Measurements from ENCODE around the gene AOPEP.

The AOPEP gene

GRCh38 chr9:95030344-95030743, 303.8 kb downstream of the AOPEP start:
- no peak for TF ChIP-seq CTCF (IDR thresholded peaks at IDR 0.05; ENCODE audit: low read depth, low read length)
- no peak overlapping the region for H3K4me3 ChIP-seq (ENCODE audit: low read depth, low read length)

GRCh38 chr9:95030920-95031642, 304.6 kb downstream of the AOPEP start:
- no peak for TF ChIP-seq CTCF (IDR thresholded peaks at IDR 0.05; ENCODE audit: low read depth, low read length)
- no peak overlapping the region for H3K4me3 ChIP-seq (ENCODE audit: low read depth, low read length)

GRCh38 chr9:95031711-95032461, 305.4 kb downstream of the AOPEP start:
- TF ChIP-seq CTCF (IDR thresholded peaks at IDR 0.05; ENCODE audit: low read depth, low read length): no peak
- H3K4me3 ChIP-seq (ENCODE audit: low read depth, low read length): no peak overlapping the region

- TF ChIP-seq CTCF (IDR thresholded peaks at IDR 0.05; ENCODE audit: low read depth, low read length): no peak
Observed at GRCh38 chr9:95032580-95033341, 306.3 kb downstream of the AOPEP start.

GRCh38 chr9:95035846-95036245, 309.3 kb downstream of the AOPEP start:
- no peak overlapping the region for H3K4me3 ChIP-seq (ENCODE audit: low read depth, low read length)
- TF ChIP-seq CTCF (IDR thresholded peaks at IDR 0.05; ENCODE audit: low read depth, low read length): no peak

More at GRCh38 chr9:95032580-95033341, 306.3 kb downstream of the AOPEP start:
- no peak overlapping the region for H3K4me3 ChIP-seq (ENCODE audit: low read depth, low read length)

GRCh38 chr9:95036676-95037075, 310.2 kb downstream of the AOPEP start:
- no peak for TF ChIP-seq CTCF (IDR thresholded peaks at IDR 0.05; ENCODE audit: low read depth, low read length)
- H3K4me3 ChIP-seq (ENCODE audit: low read depth, low read length): no peak overlapping the region

Measured in WI38 (cell line).